Fibroblast of lung (primary cell): ENCODE data around the gene ZFYVE26.

Experiments
- EZH2 ChIP-seq: IDR thresholded peaks from 2 replicates; pipeline ENCODE4 v1.5.1; 2012; ENCODE audit warnings: low read length, control low read depth, mild to moderate bottlenecking; ENCODE audit errors: missing control alignments
- TF ChIP-seq, protein P1 (sequence below), 2 donors: IDR thresholded peaks in 1 of 2; conservative IDR thresholded peaks in 1 of 2; 1 replicate in 1 of 2; 2 replicates in 1 of 2; pipeline ENCODE4 v1.5.1; 2011 to 2012; ENCODE audit warnings: low read length in 2 of 2, control low read depth in 1 of 2, inconsistent platforms in 1 of 2, low read depth in 1 of 2, mild to moderate bottlenecking in 1 of 2

DNA sequence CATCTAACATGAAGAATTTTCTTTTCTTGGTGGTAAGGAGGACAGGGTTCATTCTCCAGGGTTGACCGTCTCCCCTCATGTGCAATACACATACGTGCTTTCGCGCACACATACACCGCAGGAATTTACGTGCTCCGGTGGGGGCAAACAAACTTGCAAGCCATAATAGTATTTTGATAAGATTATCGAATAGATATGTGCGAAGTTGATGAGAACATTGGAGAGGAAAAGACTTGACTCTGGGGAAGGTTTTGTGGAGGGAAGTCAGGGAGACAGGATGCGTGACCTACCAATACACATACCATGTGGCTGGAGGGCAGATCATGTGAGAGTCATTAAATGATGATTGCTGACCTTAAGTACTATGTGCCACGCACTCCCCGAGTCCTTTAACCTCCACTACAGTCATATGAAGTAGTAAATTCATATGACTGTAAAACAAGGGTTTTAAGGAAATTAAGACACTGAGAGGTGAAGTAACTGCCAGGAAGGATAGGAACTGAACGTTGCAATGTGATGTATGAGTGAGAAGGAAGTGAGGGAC, 4.1 kb upstream of the ZFYVE26 start:
- TF ChIP-seq, protein P1, sequence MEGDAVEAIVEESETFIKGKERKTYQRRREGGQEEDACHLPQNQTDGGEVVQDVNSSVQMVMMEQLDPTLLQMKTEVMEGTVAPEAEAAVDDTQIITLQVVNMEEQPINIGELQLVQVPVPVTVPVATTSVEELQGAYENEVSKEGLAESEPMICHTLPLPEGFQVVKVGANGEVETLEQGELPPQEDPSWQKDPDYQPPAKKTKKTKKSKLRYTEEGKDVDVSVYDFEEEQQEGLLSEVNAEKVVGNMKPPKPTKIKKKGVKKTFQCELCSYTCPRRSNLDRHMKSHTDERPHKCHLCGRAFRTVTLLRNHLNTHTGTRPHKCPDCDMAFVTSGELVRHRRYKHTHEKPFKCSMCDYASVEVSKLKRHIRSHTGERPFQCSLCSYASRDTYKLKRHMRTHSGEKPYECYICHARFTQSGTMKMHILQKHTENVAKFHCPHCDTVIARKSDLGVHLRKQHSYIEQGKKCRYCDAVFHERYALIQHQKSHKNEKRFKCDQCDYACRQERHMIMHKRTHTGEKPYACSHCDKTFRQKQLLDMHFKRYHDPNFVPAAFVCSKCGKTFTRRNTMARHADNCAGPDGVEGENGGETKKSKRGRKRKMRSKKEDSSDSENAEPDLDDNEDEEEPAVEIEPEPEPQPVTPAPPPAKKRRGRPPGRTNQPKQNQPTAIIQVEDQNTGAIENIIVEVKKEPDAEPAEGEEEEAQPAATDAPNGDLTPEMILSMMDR (conservative IDR thresholded peaks at IDR 0.05 in 1 of 2, IDR thresholded peaks at IDR 0.05 in 1 of 2; ENCODE audit: low read depth in 1 of 2, low read length in 2 of 2) = no peak
- no peak for TF ChIP-seq EZH2
